SK-N-SH treated with all-trans-retinoic acid at 6 μM for 48 hours (cell line): ENCODE measurements around the gene TAAR2.

Source experiments
- POU6F1 ChIP-seq: fragments of 250-450 bp; sonication (Bioruptor Pico); IDR thresholded peaks from 2 replicates; pipeline ENCODE4 v1.8.0; 2021; ENCODE audit warnings: low read depth, mild to moderate bottlenecking, moderate library complexity, borderline replicate concordance
- ZNF8 ChIP-seq: fragments of 450-650 bp; formaldehyde crosslinking; IDR thresholded peaks from 2 replicates; pipeline ENCODE4 v1.5.0; 2020; ENCODE audit warnings: mild to moderate bottlenecking, moderate library complexity

- no peak for TF ChIP-seq ZNF8
- TF ChIP-seq POU6F1 (CRISPR knock-in tag) = no peak
These were observed 24.3 kb upstream of the TAAR2 start for GRCh38 chr6:132648356-132648755.
